Stimulated activated CD8-positive, alpha-beta memory T cell treated with anti-CD3 and anti-CD28 coated beads, Interleukin-4, amount 100 ng/mL, for 4 hours (primary cell): ENCODE results near the gene MGME1.

Experiments used
- DNase-seq, 2 donors: peaks; one replicate each; pipeline ENCODE4 v3.0.0-alpha.2; 2020; ENCODE audit warnings: low read depth in 2 of 2, low spot score in 1 of 2

Gene MGME1

GRCh38 chr20:17992224-17992637, 23.4 kb downstream of the MGME1 start:
- DNase-seq, result no peak

GRCh38 chr20:17992847-17993513, 24.2 kb downstream of the MGME1 start:
- DNase-seq, result no peak

- DNase-seq, result no peak
Measured at GRCh38 chr20:17993546-17993945, 24.7 kb downstream of the MGME1 start.

GRCh38 chr20:17995967-17996819, 27.4 kb downstream of the MGME1 start:
- DNase-seq, result peak in 1 of 2 donors; percentile 2

GRCh38 chr20:17998446-17998845, 29.6 kb downstream of the MGME1 start:
- DNase-seq, result no peak

- DNase-seq, result no peak
Measured at GRCh38 chr20:17999566-17999965, 30.7 kb downstream of the MGME1 start.

GRCh38 chr20:18001131-18001921, 32.5 kb downstream of the MGME1 start:
- no peak for DNase-seq

- DNase-seq, result no peak
Measured at GRCh38 chr20:18003897-18004296, 35.1 kb downstream of the MGME1 start.

- no peak for DNase-seq
Measured at GRCh38 chr20:18004384-18005031, 35.7 kb downstream of the MGME1 start.

- DNase-seq, result no peak
Measured at GRCh38 chr20:18005170-18005989, 36.6 kb downstream of the MGME1 start.

GRCh38 chr20:18005990-18006364, 37.2 kb downstream of the MGME1 start:
- DNase-seq, result no peak

- DNase-seq, result no peak
Measured at GRCh38 chr20:18006684-18007083, 37.9 kb downstream of the MGME1 start.

- no peak for DNase-seq
Measured at GRCh38 chr20:18007534-18008292, 38.9 kb downstream of the MGME1 start.

GRCh38 chr20:18009116-18009515, 40.3 kb downstream of the MGME1 start:
- no peak for DNase-seq

- no peak for DNase-seq
Measured at GRCh38 chr20:18011482-18011881, 42.7 kb downstream of the MGME1 start.

- no peak for DNase-seq
Measured at GRCh38 chr20:18011951-18012645, 43.3 kb downstream of the MGME1 start.

- DNase-seq, result no peak
Measured at GRCh38 chr20:18012901-18013300, 44.1 kb downstream of the MGME1 start.

GRCh38 chr20:18014411-18014810, 45.6 kb downstream of the MGME1 start:
- DNase-seq, result no peak

GRCh38 chr20:18016772-18017171, 48.0 kb downstream of the MGME1 start:
- no peak for DNase-seq
